HFF-Myc (cell line): ENCODE measurements around the gene ZNF154.

ENCODE experiments used
- DNase-seq: peaks from one replicate; pipeline ENCODE4 v3.0.0-alpha.2; 2011; ENCODE audit warnings: low read depth; ENCODE audit errors: extremely low read depth
- H3K4me3 ChIP-seq: replicated peaks from 2 replicates; pipeline ENCODE4 v1.5.1; 2011; ENCODE audit warnings: low read depth, mild to moderate bottlenecking, control low read depth, low read length
- TF ChIP-seq, protein P1 (sequence below): IDR thresholded peaks from 2 replicates; pipeline ENCODE4 v1.5.1; 2012; ENCODE audit warnings: mild to moderate bottlenecking, low read depth, low read length, control low read depth; ENCODE audit errors: missing control alignments

The ZNF154 gene

DNA sequence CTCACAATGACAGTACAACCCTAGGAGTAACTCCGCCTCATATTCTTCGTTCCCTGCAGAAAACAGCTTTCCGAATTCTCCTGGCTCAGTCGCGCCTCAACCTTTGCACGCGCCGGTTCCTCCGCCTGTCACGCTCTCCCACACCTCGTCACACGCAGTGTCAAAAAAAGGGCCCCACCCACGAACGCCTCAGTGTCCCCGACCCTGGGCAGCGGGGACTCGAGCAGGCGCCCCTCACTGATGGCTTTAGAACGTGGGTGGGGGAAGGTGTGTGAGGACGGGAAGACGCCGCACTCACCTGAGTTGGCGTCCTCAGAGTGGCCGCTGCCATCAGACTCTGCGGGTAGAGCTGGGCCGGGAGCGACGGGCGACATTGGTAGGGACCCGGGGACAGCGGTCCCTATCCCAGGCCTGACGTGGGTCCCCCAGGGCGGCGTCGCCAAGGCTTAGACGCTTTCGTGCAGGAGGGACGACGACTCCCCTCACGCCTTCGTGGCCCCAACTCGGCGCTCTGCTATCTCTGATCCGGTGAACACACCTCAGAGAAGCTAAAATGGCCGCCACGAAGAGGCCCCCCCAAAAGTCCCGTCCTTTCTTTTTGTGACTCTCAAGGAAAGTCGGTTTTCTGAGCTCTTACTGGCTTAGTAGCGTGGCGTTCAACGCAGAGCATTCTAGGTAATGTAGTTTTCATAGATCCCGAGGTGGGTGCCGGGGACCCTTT, at the start of gene ZNF154:
Gene ZNF154 (minus strand): TSS at position 564 of the 721 bp plus-strand sequence. CDS start 233 bp downstream, at position 331.
- DNase-seq = peak; percentile 33
- TF ChIP-seq, protein P1, sequence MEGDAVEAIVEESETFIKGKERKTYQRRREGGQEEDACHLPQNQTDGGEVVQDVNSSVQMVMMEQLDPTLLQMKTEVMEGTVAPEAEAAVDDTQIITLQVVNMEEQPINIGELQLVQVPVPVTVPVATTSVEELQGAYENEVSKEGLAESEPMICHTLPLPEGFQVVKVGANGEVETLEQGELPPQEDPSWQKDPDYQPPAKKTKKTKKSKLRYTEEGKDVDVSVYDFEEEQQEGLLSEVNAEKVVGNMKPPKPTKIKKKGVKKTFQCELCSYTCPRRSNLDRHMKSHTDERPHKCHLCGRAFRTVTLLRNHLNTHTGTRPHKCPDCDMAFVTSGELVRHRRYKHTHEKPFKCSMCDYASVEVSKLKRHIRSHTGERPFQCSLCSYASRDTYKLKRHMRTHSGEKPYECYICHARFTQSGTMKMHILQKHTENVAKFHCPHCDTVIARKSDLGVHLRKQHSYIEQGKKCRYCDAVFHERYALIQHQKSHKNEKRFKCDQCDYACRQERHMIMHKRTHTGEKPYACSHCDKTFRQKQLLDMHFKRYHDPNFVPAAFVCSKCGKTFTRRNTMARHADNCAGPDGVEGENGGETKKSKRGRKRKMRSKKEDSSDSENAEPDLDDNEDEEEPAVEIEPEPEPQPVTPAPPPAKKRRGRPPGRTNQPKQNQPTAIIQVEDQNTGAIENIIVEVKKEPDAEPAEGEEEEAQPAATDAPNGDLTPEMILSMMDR = no peak

DNA sequence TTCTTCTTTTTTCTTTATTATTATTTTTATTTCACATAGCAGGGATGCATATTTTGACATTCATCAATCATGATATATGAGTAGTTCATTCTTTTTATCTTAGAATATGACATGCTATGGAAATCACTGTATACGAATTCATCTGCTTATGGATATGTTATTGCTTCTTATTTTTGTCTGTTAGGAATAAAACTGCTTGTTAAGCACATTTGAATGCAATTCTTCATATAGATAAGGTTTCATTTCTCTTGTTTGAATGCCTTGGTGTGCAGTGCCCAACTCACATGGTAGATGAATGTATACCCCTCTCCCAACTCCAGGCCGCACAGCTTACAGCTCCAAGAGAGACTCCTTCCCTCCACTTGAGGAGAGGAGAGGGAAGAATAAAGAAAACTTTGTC, 48.9 kb upstream of the ZNF154 start:
- no peak overlapping the region for H3K4me3 ChIP-seq
- TF ChIP-seq, protein P1 = no peak
- DNase-seq = no peak

More for the DNA sequence above, at the start of gene ZNF154:
- H3K4me3 ChIP-seq = peak within 1 kb of the TSS; percentile 64

DNA sequence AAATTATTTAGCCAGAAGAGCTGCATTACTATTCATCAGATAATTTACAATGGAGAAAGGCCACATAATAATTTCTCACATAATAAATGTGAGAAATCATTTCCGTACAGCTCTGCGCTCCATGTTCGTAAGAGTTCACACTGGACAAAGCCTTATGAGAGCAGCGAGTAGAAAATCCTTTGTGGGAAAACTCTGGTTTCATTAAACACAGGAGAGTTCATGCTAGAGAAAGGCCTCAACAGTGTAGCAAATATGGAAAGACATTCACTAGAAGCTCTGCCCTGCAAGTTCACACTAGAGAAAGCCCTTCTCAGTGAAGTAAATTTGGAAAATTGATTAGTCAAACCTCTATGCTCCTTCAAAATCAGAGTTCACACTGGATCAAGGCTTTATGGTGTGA, 46.0 kb upstream of the ZNF154 start:
- no peak overlapping the region for H3K4me3 ChIP-seq
- TF ChIP-seq, protein P1 = no peak
- DNase-seq = no peak

DNA sequence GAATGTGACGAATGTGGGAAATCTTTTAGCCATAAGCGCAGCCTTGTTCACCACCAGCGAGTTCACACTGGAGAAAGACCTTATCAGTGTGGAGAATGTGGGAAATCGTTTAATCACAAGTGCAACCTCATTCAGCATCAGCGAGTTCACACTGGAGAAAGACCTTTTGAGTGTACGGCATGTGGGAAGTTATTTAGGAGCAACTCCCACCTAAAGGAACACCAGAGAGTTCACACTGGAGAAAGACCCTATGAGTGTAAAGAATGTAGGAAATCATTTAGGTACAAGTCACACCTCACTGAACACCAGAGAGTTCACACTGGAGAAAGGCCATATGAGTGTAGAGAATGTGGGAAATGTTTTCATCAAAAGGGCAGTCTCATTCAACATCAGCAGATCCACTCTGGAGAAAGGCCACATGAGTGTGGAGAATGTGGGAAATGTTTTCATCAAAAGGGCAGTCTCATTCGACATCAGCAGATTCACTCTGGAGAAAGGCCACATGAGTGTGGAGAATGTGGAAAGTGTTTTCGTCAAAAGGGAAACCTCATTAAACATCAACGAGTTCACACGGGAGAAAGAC, 45.2 kb upstream of the ZNF154 start:
- DNase-seq = no peak
- TF ChIP-seq, protein P1 = no peak
- H3K4me3 ChIP-seq = no peak overlapping the region

DNA sequence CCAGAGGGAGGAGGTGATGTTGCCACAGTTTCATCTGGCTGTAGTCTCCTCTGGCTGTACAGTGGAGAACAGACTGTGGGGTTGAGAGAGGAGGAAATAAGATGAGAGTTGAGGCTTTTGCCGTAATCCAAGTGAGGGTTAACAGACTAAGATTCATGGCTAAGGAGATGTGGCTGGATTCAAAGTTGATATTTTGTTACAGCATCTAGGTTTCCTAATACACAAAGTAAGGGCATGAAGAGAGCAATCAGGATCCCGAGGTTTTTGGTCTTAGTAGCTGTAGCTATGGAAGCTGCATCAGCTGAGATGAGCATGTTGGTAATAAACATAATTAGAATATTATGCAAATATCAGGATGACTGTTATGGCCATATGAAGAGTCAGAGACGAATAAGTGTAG, 39.0 kb upstream of the ZNF154 start:
- TF ChIP-seq, protein P1 = no peak
- no peak for DNase-seq
- peak overlapping the region; percentile 60; the same call in 1 of the 2 replicates for H3K4me3 ChIP-seq

DNA sequence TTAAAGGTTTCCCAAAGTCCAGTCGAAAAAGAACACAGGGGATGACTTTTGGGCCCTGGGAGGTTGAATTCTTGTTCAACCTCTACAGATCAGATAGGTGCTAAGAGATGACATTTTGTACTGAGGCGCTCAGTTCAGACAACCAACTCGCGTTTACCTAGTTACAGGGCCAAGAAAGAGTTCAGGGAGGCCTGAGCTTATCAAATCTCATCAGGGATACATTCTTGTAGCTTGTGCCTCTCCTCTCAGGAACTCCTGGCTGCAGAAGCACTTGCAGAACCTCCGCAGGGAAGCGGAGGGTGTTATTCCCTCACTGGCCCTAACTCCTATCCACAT, 38.4 kb upstream of the ZNF154 start:
- no peak for DNase-seq

More for the DNA sequence above, 38.4 kb upstream of the ZNF154 start:
- peak overlapping the region; percentile 60 for H3K4me3 ChIP-seq
- TF ChIP-seq, protein P1 = no peak
